ENCODE results near the gene FAM163B. TPM values are rescaled to one million over a fixed set of nuclear protein-coding genes. Genes with fewer than 3 reads are reported as not detected.

Gene FAM163B
- total and polyA plus RNA-seq, 2 experiments from 2014 or later = 0.60 to 1.3 TPM

DNA sequence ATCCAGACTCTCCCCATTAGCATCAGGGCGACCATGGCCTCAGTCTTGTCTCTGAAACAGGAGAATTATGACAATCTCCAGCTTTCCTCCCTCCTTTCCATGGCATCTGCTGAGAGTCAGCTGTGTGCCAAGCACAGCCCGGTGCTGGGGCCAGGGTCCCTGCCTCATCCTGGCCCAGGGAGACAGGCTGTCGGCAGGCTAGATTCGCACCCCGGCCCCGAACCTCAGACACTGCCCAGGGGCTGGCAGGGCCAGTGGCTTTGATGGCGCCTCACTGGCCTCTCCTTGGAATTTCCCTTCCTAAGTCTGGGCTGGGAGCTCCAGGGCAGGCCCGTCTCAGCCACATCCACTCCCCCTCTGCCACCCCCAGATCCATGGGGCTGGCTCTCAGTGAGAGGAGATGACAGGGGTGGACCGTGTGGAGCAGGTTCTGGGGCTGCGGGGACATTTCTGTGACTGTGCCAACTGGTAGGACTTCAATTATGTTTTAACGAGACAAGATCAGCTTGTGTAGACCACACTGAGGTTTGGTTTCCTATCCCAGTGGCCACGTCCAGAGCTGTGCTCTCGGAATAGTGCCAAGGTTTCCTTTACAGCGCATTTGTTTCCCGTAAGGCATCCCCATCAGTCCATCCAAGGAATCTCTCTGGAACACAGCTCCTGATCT, 15.5 kb downstream of the FAM163B start (continued):
- TF ChIP-seq, protein P1, sequence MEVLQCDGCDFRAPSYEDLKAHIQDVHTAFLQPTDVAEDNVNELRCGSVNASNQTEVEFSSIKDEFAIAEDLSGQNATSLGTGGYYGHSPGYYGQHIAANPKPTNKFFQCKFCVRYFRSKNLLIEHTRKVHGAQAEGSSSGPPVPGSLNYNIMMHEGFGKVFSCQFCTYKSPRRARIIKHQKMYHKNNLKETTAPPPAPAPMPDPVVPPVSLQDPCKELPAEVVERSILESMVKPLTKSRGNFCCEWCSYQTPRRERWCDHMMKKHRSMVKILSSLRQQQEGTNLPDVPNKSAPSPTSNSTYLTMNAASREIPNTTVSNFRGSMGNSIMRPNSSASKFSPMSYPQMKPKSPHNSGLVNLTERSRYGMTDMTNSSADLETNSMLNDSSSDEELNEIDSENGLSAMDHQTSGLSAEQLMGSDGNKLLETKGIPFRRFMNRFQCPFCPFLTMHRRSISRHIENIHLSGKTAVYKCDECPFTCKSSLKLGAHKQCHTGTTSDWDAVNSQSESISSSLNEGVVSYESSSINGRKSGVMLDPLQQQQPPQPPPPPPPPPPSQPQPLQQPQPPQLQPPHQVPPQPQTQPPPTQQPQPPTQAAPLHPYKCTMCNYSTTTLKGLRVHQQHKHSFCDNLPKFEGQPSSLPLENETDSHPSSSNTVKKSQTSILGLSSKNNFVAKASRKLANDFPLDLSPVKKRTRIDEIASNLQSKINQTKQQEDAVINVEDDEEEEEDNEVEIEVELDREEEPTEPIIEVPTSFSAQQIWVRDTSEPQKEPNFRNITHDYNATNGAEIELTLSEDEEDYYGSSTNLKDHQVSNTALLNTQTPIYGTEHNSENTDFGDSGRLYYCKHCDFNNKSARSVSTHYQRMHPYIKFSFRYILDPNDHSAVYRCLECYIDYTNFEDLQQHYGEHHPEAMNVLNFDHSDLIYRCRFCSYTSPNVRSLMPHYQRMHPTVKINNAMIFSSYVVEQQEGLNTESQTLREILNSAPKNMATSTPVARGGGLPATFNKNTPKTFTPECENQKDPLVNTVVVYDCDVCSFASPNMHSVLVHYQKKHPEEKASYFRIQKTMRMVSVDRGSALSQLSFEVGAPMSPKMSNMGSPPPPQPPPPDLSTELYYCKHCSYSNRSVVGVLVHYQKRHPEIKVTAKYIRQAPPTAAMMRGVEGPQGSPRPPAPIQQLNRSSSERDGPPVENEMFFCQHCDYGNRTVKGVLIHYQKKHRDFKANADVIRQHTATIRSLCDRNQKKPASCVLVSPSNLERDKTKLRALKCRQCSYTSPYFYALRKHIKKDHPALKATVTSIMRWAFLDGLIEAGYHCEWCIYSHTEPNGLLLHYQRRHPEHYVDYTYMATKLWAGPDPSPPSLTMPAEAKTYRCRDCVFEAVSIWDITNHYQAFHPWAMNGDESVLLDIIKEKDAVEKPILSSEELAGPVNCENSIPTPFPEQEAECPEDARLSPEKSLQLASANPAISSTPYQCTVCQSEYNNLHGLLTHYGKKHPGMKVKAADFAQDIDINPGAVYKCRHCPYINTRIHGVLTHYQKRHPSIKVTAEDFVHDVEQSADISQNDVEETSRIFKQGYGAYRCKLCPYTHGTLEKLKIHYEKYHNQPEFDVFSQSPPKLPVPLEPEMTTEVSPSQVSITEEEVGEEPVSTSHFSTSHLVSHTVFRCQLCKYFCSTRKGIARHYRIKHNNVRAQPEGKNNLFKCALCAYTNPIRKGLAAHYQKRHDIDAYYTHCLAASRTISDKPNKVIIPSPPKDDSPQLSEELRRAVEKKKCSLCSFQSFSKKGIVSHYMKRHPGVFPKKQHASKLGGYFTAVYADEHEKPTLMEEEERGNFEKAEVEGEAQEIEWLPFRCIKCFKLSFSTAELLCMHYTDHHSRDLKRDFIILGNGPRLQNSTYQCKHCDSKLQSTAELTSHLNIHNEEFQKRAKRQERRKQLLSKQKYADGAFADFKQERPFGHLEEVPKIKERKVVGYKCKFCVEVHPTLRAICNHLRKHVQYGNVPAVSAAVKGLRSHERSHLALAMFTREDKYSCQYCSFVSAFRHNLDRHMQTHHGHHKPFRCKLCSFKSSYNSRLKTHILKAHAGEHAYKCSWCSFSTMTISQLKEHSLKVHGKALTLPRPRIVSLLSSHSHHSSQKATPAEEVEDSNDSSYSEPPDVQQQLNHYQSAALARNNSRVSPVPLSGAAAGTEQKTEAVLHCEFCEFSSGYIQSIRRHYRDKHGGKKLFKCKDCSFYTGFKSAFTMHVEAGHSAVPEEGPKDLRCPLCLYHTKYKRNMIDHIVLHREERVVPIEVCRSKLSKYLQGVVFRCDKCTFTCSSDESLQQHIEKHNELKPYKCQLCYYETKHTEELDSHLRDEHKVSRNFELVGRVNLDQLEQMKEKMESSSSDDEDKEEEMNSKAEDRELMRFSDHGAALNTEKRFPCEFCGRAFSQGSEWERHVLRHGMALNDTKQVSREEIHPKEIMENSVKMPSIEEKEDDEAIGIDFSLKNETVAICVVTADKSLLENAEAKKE (CRISPR knock-in tag; IDR thresholded peaks at IDR 0.05) = no peak
- TF ChIP-seq ZNF114 (CRISPR knock-in tag; IDR thresholded peaks at IDR 0.05) (no peak), EZH2 (IDR thresholded peaks at IDR 0.05; ENCODE audit: low read depth, unreplicated experiment) (no peak), JUNB (IDR thresholded peaks at IDR 0.05; ENCODE audit: unreplicated experiment) (no peak), EZH2phosphoT487 (IDR thresholded peaks at IDR 0.05; ENCODE audit: unreplicated experiment) (no peak), ZNF331 (CRISPR knock-in tag; IDR thresholded peaks at IDR 0.05; ENCODE audit: low read depth) (no peak)
- TF ChIP-seq, protein P2, sequence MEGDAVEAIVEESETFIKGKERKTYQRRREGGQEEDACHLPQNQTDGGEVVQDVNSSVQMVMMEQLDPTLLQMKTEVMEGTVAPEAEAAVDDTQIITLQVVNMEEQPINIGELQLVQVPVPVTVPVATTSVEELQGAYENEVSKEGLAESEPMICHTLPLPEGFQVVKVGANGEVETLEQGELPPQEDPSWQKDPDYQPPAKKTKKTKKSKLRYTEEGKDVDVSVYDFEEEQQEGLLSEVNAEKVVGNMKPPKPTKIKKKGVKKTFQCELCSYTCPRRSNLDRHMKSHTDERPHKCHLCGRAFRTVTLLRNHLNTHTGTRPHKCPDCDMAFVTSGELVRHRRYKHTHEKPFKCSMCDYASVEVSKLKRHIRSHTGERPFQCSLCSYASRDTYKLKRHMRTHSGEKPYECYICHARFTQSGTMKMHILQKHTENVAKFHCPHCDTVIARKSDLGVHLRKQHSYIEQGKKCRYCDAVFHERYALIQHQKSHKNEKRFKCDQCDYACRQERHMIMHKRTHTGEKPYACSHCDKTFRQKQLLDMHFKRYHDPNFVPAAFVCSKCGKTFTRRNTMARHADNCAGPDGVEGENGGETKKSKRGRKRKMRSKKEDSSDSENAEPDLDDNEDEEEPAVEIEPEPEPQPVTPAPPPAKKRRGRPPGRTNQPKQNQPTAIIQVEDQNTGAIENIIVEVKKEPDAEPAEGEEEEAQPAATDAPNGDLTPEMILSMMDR (conservative IDR thresholded peaks at IDR 0.05; ENCODE audit: low read depth in 2 of 2) = no peak
